Measurements from ENCODE around the gene SIN3A. TPM values are rescaled to one million over a fixed set of nuclear protein-coding genes. Genes with fewer than 3 reads are reported as not detected.

The SIN3A gene
- total RNA-seq, 4 donors from 2014 or later, result 31.5 to 53.6 (median 35.2) TPM

DNA sequence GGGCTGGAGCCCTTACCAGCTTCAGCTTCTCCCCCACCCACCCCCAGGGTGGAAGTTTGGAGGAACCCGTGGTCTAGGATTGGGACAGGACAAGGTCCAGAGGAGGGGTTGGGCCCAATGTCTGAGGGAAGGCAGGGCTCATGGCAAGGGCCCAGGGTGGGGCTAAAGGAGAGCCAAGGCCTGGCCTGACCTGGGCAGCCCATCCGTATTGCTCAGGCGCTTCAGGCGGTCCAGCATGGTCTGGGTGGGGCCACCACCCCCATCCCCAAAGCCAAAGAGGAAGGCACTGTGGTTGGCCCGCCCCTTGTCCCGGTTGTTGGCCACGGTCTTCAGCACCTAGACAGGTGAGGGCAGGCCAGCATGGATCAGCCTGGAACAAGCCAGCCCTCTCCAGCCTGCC, 90.6 kb downstream of the SIN3A start:
- H3K27me3 ChIP-seq, result no peaks in the 10 kb centered on the region
- H3K27ac ChIP-seq, result no peak overlapping the region
- H3K36me3 ChIP-seq, result peaks cover 0 to 91% (median 0%) of the 10 kb centered on the region in 3 donors
- no peak overlapping the region for H3K4me3 ChIP-seq
- H3K9me3 ChIP-seq, result no peaks in the 10 kb centered on the region
- TF ChIP-seq CTCF (IDR thresholded peaks at IDR 0.05) (no peak), POLR2A (IDR thresholded peaks at IDR 0.05) (no peak)
- H3K4me1 ChIP-seq, result no peaks in the 10 kb centered on the region
- no peak for DNase-seq

DNA sequence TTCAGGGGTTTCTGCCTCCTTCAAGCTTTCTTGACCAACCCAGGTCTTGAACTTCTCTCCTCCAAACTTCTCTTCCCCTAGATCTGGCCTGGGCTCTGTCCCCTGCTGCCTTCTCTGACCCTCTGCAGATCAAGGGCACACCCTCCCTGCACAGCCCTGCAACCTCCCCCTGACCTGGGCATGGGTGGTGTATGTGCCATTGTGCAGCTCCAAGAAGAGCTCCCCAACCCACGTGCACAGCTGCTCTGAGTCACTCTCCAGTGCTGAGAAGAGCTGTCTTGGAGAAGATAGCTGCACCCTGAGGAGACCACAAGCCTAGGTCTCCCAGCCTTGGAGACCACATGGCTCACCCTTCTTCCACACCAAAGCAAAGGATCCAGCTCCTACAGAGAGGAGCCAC, 91.1 kb downstream of the SIN3A start:
- Histone ChIP-seq H3K9me3 (no peaks in the 10 kb centered on the region), H3K36me3 (peaks cover 0 to 91% (median 0%) of the 10 kb centered on the region in 3 donors), H3K4me3 (no peak overlapping the region), H3K4me1 (no peaks in the 10 kb centered on the region), H3K27ac (no peak overlapping the region), H3K27me3 (no peaks in the 10 kb centered on the region)
- no peak for TF ChIP-seq POLR2A (IDR thresholded peaks at IDR 0.05)
- no peak for TF ChIP-seq CTCF (IDR thresholded peaks at IDR 0.05)
- DNase-seq, result no peak

GRCh38 chr15:75359537-75360250, 91.8 kb downstream of the SIN3A start:
- no peak overlapping the region for H3K4me3 ChIP-seq
- H3K27me3 ChIP-seq, result no peaks in the 10 kb centered on the region
- peak in 1 of 3 donors; percentile 40 for DNase-seq
- H3K9me3 ChIP-seq, result no peaks in the 10 kb centered on the region
- no peak overlapping the region for H3K27ac ChIP-seq
- H3K36me3 ChIP-seq, result peaks cover 0 to 87% (median 0%) of the 10 kb centered on the region in 3 donors
- no peaks in the 10 kb centered on the region for H3K4me1 ChIP-seq
- TF ChIP-seq CTCF (IDR thresholded peaks at IDR 0.05), result no peak
- TF ChIP-seq POLR2A (IDR thresholded peaks at IDR 0.05), result no peak

GRCh38 chr15:75358771-75359536, 92.5 kb downstream of the SIN3A start:
- Histone ChIP-seq H3K27me3 (no peaks in the 10 kb centered on the region), H3K27ac (no peak overlapping the region), H3K4me3 (no peak overlapping the region), H3K9me3 (no peaks in the 10 kb centered on the region), H3K4me1 (no peaks in the 10 kb centered on the region), H3K36me3 (peaks cover 0 to 79% (median 0%) of the 10 kb centered on the region in 3 donors)
- TF ChIP-seq POLR2A (IDR thresholded peaks at IDR 0.05), result no peak
- peak in 1 of 3 donors; percentile 42 for DNase-seq

GRCh38 chr15:75357976-75358673, 93.4 kb downstream of the SIN3A start:
- Histone ChIP-seq H3K4me1 (peaks cover 0 to 5% (median 0%) of the 10 kb centered on the region in 4 donors), H3K9me3 (no peaks in the 10 kb centered on the region), H3K27ac (no peak overlapping the region), H3K27me3 (no peaks in the 10 kb centered on the region), H3K36me3 (peaks cover 0 to 72% (median 0%) of the 10 kb centered on the region in 3 donors), H3K4me3 (no peak overlapping the region)
- peak in 1 of 3 donors; percentile 35 for DNase-seq
- TF ChIP-seq POLR2A (IDR thresholded peaks at IDR 0.05), result no peak
- TF ChIP-seq CTCF (IDR thresholded peaks at IDR 0.05), result no peak

Data from Peyer's patch (tissue), 4 donors.